Measurements from ENCODE around the gene TANGO6. TPM values are rescaled to one million over a fixed set of nuclear protein-coding genes. Genes with fewer than 3 reads are reported as not detected.

The TANGO6 gene
- total and polyA plus RNA-seq, 4 donors: 5.4 to 26.6 (median 13.2) TPM

- no peak for ATAC-seq (ENCODE audit: low FRiP score)
- 76 to 79% methylated on average over 11 of the region's 11 CpGs for WGBS, 2 donors
- Histone ChIP-seq H3K36me3 (ENCODE audit: control insufficient read depth in 1 of 2, insufficient read depth in 2 of 2, low read length in 1 of 2) (no peaks in the 10 kb centered on the region), H3K4me1 (ENCODE audit: control insufficient read depth in 1 of 2, insufficient read depth in 2 of 2, low read length in 2 of 2) (no peaks in the 10 kb centered on the region), H3K27me3 (ENCODE audit: control insufficient read depth in 1 of 2, insufficient read depth in 2 of 2, low read length in 1 of 2) (no peaks in the 10 kb centered on the region), H3K27ac (ENCODE audit: low read depth in 1 of 2, low read length in 2 of 2) (no peak overlapping the region), H3K4me3 (ENCODE audit: low read length in 2 of 2) (no peak overlapping the region), H3K9me3 (ENCODE audit: control insufficient read depth, low read length) (no peaks in the 10 kb centered on the region)
- intact Hi-C loops (cut with DNase I): no loop called here
- DNase-seq: no peak
Observed at GRCh38 chr16:68893710-68894705, 50.7 kb downstream of the TANGO6 start.

- 93 to 97% methylated on average over 5 of the region's 5 CpGs for WGBS, 2 donors
Observed at GRCh38 chr16:68894714-68895113, 51.4 kb downstream of the TANGO6 start.

DNA sequence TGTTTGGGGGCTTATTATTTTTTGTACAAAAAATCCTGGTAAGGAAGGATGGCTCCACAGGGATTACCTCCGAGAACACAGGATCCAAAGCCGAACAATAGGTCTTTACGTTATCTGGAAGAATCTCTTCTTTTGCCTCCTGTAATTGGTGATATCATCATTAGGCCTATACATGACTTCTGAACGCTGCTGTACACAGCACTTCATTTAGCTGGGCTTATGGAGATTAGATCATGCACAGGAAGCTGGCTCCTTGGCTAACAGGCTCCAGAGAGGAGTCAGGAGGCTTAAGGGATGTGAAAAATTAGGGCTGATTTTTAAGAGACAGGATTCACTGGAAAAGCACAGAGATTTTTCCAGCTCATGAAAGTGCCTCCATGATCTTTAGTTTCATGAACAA, 54.7 kb downstream of the TANGO6 start:
- WGBS, 2 donors: 91 to 93% methylated on average over 4 of the region's 4 CpGs
- Histone ChIP-seq H3K4me1 (ENCODE audit: control insufficient read depth in 1 of 2, insufficient read depth in 2 of 2, low read length in 2 of 2) (no peaks in the 10 kb centered on the region), H3K9me3 (ENCODE audit: control insufficient read depth, low read length) (no peaks in the 10 kb centered on the region), H3K27me3 (ENCODE audit: control insufficient read depth in 1 of 2, insufficient read depth in 2 of 2, low read length in 1 of 2) (no peaks in the 10 kb centered on the region), H3K36me3 (ENCODE audit: control insufficient read depth in 1 of 2, insufficient read depth in 2 of 2, low read length in 1 of 2) (peaks cover 0 to 2% of the 10 kb centered on the region in 2 donors), H3K4me3 (ENCODE audit: low read length in 2 of 2) (no peak overlapping the region), H3K27ac (ENCODE audit: low read depth in 1 of 2, low read length in 2 of 2) (no peak overlapping the region)
- DNase-seq (no peak), ATAC-seq (ENCODE audit: low FRiP score) (no peak)
- intact Hi-C loops (cut with DNase I): no loop called here

More at GRCh38 chr16:68894714-68895113, 51.4 kb downstream of the TANGO6 start:
- Histone ChIP-seq H3K27me3 (ENCODE audit: control insufficient read depth in 1 of 2, insufficient read depth in 2 of 2, low read length in 1 of 2) (no peaks in the 10 kb centered on the region), H3K4me1 (ENCODE audit: control insufficient read depth in 1 of 2, insufficient read depth in 2 of 2, low read length in 2 of 2) (no peaks in the 10 kb centered on the region), H3K36me3 (ENCODE audit: control insufficient read depth in 1 of 2, insufficient read depth in 2 of 2, low read length in 1 of 2) (peaks cover 0 to 2% of the 10 kb centered on the region in 2 donors), H3K27ac (ENCODE audit: low read depth in 1 of 2, low read length in 2 of 2) (no peak overlapping the region), H3K9me3 (ENCODE audit: control insufficient read depth, low read length) (no peaks in the 10 kb centered on the region), H3K4me3 (ENCODE audit: low read length in 2 of 2) (no peak overlapping the region)
- DNase-seq (no peak), ATAC-seq (ENCODE audit: low FRiP score) (no peak)
- intact Hi-C loops (cut with DNase I): no loop called here

- intact Hi-C loops (cut with DNase I): loop anchor here in 1 of 2 donors (5.0 kb wide), 1 partner anchor 222 kb away; no protein-coding TSS in a partner anchor
- DNase-seq (no peak), ATAC-seq (ENCODE audit: low FRiP score) (no peak)
- WGBS, 2 donors: 88 to 94% methylated on average over 4 of the region's 4 CpGs
- Histone ChIP-seq H3K4me1 (ENCODE audit: control insufficient read depth in 1 of 2, insufficient read depth in 2 of 2, low read length in 2 of 2) (no peaks in the 10 kb centered on the region), H3K36me3 (ENCODE audit: control insufficient read depth in 1 of 2, insufficient read depth in 2 of 2, low read length in 1 of 2) (peaks cover 0 to 2% of the 10 kb centered on the region in 2 donors), H3K27ac (ENCODE audit: low read depth in 1 of 2, low read length in 2 of 2) (no peak overlapping the region), H3K27me3 (ENCODE audit: control insufficient read depth in 1 of 2, insufficient read depth in 2 of 2, low read length in 1 of 2) (no peaks in the 10 kb centered on the region), H3K9me3 (ENCODE audit: control insufficient read depth, low read length) (no peaks in the 10 kb centered on the region), H3K4me3 (ENCODE audit: low read length in 2 of 2) (no peak overlapping the region)
Observed at GRCh38 chr16:68900009-68900408, 56.7 kb downstream of the TANGO6 start.

- peak; percentile 26 for ATAC-seq (ENCODE audit: low FRiP score)
- peaks cover 0 to 2% of the 10 kb centered on the region in 2 donors for H3K36me3 ChIP-seq (ENCODE audit: control insufficient read depth in 1 of 2, insufficient read depth in 2 of 2, low read length in 1 of 2)
Observed at GRCh38 chr16:68902003-68902968, 59.0 kb downstream of the TANGO6 start.

DNA sequence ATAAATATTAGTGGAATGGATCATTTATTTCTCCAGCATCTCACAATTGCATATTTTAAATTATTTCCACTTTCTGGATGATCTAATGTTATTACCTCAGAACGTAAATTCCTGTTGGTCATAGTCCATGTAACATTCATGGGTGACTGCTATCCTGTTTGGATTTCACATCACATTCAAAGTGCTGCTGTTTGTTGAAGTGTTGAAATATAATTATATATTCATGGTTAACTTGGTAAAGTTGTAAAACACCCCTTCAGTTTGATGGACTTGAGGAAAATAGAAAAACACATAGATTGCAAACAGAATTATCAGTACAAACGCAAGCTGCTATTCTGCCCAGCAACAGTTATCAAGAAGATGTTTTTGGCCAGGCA, 59.6 kb downstream of the TANGO6 start:
- no peak for ATAC-seq (ENCODE audit: low FRiP score)
- Histone ChIP-seq H3K36me3 (ENCODE audit: control insufficient read depth in 1 of 2, insufficient read depth in 2 of 2, low read length in 1 of 2) (peaks cover 0 to 2% of the 10 kb centered on the region in 2 donors), H3K27ac (ENCODE audit: low read depth in 1 of 2, low read length in 2 of 2) (no peak overlapping the region), H3K4me3 (ENCODE audit: low read length in 2 of 2) (no peak overlapping the region), H3K27me3 (ENCODE audit: control insufficient read depth in 1 of 2, insufficient read depth in 2 of 2, low read length in 1 of 2) (no peaks in the 10 kb centered on the region), H3K9me3 (ENCODE audit: control insufficient read depth, low read length) (no peaks in the 10 kb centered on the region), H3K4me1 (ENCODE audit: control insufficient read depth in 1 of 2, insufficient read depth in 2 of 2, low read length in 2 of 2) (no peaks in the 10 kb centered on the region)
- WGBS, 2 donors: 84 to 85% methylated on average over 2 of the region's 2 CpGs
- intact Hi-C loops (cut with DNase I): loop anchor here in 1 of 2 donors (5.0 kb wide), 1 partner anchor 219 kb away; no protein-coding TSS in a partner anchor
- no peak for DNase-seq

More at GRCh38 chr16:68902003-68902968, 59.0 kb downstream of the TANGO6 start:
- 21 to 24% methylated on average over 5 of the region's 5 CpGs for WGBS, 2 donors
- DNase-seq: no peak
- intact Hi-C loops (cut with DNase I): loop anchor here in 1 of 2 donors (5.0 kb wide), 1 partner anchor 220 kb away; no protein-coding TSS in a partner anchor
- Histone ChIP-seq H3K9me3 (ENCODE audit: control insufficient read depth, low read length) (no peaks in the 10 kb centered on the region), H3K27me3 (ENCODE audit: control insufficient read depth in 1 of 2, insufficient read depth in 2 of 2, low read length in 1 of 2) (no peaks in the 10 kb centered on the region), H3K27ac (ENCODE audit: low read depth in 1 of 2, low read length in 2 of 2) (peak overlapping the region in 1 of 2 donors; percentile 28), H3K4me3 (ENCODE audit: low read length in 2 of 2) (no peak overlapping the region), H3K4me1 (ENCODE audit: control insufficient read depth in 1 of 2, insufficient read depth in 2 of 2, low read length in 2 of 2) (no peaks in the 10 kb centered on the region)

- Histone ChIP-seq H3K4me3 (ENCODE audit: low read length in 2 of 2) (no peak overlapping the region), H3K36me3 (ENCODE audit: control insufficient read depth in 1 of 2, insufficient read depth in 2 of 2, low read length in 1 of 2) (peaks cover 2 to 13% of the 10 kb centered on the region in 2 donors), H3K27ac (ENCODE audit: low read depth in 1 of 2, low read length in 2 of 2) (no peak overlapping the region), H3K4me1 (ENCODE audit: control insufficient read depth in 1 of 2, insufficient read depth in 2 of 2, low read length in 2 of 2) (no peaks in the 10 kb centered on the region), H3K9me3 (ENCODE audit: control insufficient read depth, low read length) (no peaks in the 10 kb centered on the region), H3K27me3 (ENCODE audit: control insufficient read depth in 1 of 2, insufficient read depth in 2 of 2, low read length in 1 of 2) (no peaks in the 10 kb centered on the region)
- no peak for DNase-seq
- 81 to 85% methylated on average over 3 of the region's 3 CpGs for WGBS, 2 donors
- ATAC-seq (ENCODE audit: low FRiP score): no peak
- intact Hi-C loops (cut with DNase I): no loop called here
Observed at GRCh38 chr16:68907297-68907696, 64.0 kb downstream of the TANGO6 start.

GRCh38 chr16:68907781-68908181, 64.5 kb downstream of the TANGO6 start:
- whole genome bisulfite sequencing, 2 donors: 60 to 62% methylated on average over 3 of the region's 3 CpGs
- Histone ChIP-seq H3K27me3 (ENCODE audit: control insufficient read depth in 1 of 2, insufficient read depth in 2 of 2, low read length in 1 of 2) (no peaks in the 10 kb centered on the region), H3K4me1 (ENCODE audit: control insufficient read depth in 1 of 2, insufficient read depth in 2 of 2, low read length in 2 of 2) (no peaks in the 10 kb centered on the region), H3K4me3 (ENCODE audit: low read length in 2 of 2) (no peak overlapping the region), H3K36me3 (ENCODE audit: control insufficient read depth in 1 of 2, insufficient read depth in 2 of 2, low read length in 1 of 2) (peaks cover 2 to 13% of the 10 kb centered on the region in 2 donors), H3K27ac (ENCODE audit: low read depth in 1 of 2, low read length in 2 of 2) (no peak overlapping the region), H3K9me3 (ENCODE audit: control insufficient read depth, low read length) (no peaks in the 10 kb centered on the region)
- no peak for DNase-seq
- ATAC-seq (ENCODE audit: low FRiP score): no peak
- intact Hi-C loops (cut with DNase I): no loop called here
